Activated CD8-positive, alpha-beta memory T cell treated with anti-CD3 and anti-CD28 coated beads, Interleukin-2, amount 50 U/mL, for 4 hours (primary cell): Measurements from ENCODE around the gene RAB26.

Source experiments
- DNase-seq: peaks from one replicate; pipeline ENCODE4 v3.0.0-alpha.2; 2020

Gene RAB26

DNA sequence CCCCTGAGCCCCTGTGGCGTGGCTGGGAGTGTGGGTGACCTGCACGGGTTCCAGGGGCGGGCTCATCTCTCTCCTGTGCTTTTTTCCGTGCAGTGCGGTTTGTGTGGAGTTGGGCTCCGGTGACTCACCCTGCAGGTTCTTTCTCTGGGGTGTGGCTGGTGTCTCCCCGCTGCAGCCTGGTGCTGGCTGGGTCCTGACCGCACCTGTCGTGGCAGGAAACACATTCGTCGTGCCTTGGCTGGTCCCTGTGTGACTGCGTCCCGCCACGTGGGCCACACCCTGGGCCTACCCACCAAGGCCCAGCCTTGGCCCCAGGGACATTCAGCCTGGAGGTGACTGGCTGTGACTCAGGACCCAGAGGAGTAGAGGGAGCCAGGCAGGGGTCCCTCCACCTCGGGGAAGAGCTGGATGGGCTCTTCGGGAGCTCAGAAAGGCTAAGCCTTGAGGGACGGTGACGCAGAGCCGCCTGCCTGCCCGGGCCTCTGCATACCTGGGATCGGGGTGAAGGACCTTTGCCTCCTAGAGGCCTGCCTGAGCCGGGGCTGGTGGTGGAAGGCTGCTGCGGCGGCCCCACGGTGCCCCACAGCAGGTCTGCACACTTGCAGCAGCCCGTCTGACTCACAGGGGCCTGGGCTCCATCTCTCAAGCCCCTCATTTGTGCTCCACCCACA is 14.9 kb downstream of the RAB26 start:
- no peak for DNase-seq

- no peak for DNase-seq
Observed at GRCh38 chr16:2165861-2166260, 17.4 kb downstream of the RAB26 start.

- no peak for DNase-seq
Observed at GRCh38 chr16:2166263-2167067, 18.0 kb downstream of the RAB26 start.

GRCh38 chr16:2167068-2167638 is 18.7 kb downstream of the RAB26 start:
- DNase-seq: no peak

- DNase-seq: no peak
Observed at GRCh38 chr16:2170080-2170479, 21.7 kb downstream of the RAB26 start.

GRCh38 chr16:2170587-2171435 is 22.4 kb downstream of the RAB26 start:
- DNase-seq: no peak

DNA sequence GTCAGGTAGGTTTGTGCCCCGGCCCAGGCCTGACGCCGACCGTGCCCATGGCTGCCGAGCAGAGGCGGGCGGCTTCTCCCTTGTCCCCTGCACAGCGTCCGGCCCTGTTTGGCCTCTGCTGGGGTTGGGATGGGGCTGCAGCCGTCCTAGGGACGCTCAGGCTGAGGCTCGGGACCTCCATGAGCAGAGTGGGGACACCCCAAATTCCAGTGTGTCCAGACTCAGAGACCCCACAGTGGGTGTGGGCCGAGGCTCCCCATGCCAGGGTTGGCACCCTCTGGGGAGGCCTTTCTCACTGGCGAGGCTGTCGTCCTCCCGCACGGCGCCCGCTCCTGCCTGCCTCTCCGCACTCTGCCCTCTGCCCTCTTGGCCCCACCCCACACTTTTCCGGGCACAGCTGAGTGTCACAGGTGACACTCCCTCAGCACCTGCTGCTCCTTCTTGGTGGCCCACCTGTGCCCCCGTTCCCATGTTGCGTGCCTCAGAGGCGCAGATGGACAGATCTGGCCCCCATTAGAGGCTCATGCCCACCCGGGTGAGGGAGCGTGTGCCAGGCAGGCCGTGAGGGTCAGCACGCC is 23.3 kb downstream of the RAB26 start:
- no peak for DNase-seq

- no peak for DNase-seq
Observed at GRCh38 chr16:2172688-2173335, 24.4 kb downstream of the RAB26 start.

DNA sequence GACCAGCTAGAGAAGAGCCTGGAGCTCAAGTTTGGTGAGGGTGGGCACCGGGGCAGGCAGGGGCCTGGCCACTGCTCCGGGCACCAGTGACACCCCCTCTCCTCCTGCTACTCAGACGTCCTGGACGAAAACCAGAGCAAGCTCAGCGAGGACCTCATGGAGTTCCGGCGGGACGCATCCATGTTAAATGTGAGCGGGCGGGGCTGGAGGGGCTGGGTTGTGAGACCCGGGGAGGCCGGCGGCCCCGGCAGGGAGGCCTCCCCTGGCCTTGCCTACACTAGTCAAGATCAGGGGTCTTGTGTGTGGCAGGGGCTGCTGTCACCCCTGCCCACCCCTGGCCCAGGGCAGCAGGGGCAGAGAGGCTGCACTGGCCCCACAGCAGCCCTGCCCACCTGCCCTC is 24.9 kb downstream of the RAB26 start:
- no peak for DNase-seq

- no peak for DNase-seq
Observed at GRCh38 chr16:2173916-2174315, 25.5 kb downstream of the RAB26 start.

GRCh38 chr16:2174396-2175131 is 26.1 kb downstream of the RAB26 start:
- no peak for DNase-seq

DNA sequence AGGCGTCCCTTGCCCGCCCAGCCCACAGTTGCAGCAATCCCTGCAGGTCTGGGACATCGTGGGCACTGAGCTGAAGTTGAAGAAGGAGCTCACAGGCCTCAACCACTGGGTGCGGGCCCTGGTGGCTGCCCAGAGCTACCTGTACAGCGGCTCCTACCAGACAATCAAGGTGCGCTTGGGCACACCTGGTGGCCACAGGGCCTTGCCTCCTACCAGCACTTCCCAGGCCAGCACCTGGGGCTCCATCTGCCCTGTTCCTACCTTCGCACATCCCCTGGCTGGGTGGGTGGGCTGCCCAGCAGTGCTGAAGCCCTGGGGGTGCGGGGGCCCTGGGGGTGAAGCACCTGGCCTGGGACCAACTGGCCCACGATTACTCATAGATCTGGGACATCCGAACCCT is 27.0 kb downstream of the RAB26 start:
- no peak for DNase-seq

DNA sequence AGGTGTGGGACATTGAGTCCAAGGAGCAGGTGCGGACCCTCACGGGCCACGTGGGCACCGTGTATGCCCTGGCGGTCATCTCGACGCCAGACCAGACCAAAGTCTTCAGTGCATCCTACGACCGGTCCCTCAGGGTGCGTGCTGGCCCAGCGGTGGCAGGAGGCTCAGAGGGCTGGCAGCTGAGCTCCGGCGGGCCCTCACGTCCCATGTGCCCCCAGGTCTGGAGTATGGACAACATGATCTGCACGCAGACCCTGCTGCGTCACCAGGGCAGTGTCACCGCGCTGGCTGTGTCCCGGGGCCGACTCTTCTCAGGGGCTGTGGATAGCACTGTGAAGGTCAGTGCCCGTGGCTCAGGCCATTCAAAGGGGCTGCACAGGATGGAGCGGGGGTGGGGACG is 27.6 kb downstream of the RAB26 start:
- DNase-seq: no peak

DNA sequence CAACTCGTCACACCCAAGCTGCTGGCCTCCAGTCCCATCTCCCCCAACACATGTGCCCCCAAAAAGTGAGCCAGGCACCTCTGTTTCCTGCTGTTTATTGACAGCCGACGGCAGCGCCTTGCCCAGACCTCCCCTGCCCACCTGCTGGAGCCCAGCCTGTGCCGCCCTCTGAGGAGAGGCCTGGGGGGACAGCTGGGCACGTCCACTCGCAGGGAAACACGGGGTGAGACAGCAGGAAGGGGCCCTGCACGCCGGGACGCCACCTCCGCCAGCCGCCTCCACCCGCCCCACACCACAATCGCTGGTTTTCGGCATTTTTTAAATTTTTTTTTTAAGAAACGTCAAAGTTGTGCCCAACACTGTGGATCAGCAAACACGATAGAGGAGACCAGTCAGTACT is 28.7 kb downstream of the RAB26 start:
- no peak for DNase-seq

- no peak for DNase-seq
Observed at GRCh38 chr16:2177561-2177960, 29.1 kb downstream of the RAB26 start.

- no peak for DNase-seq
Observed at GRCh38 chr16:2178321-2179106, 30.1 kb downstream of the RAB26 start.

DNA sequence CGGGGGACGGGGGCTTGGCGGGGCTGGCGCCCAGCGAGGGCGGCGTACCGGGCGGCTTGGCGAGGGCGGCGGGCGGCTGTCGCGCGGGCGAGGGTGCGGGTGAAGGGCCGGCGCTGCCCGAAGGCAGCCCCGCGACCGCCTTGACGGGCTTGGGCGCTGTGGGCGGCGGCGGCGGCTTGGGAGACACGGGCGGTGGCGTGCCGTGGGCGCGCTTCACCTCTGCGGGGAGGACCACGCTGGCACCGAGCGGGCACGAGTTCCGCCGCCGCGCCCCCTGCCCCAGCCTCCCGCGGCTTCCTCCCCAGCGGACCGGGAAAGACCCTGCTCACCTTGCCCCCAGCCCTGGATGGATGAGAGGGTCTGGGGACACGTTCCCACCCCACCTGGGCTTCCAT is 30.7 kb downstream of the RAB26 start:
- DNase-seq: no peak

DNA sequence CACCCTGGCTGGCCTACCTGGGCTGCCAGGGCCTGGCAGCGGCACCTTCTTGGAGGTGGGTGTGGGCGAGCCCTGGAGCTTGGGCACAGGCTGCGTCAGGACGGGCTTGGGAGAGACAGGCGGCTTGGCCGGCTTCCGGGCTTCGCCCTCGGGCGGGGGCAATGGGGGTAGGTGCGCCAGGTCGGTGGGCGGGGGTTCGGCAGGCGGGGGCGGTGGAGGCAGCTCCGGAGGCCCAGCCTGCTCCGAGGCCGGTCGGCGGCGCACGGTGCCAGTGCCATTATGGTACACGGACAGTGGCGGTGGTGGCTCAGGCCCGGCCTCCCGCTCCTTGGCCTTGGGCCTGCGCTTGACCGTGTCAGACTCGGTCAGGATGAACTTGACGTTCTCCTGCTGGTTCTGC is 31.2 kb downstream of the RAB26 start:
- DNase-seq: no peak

DNA sequence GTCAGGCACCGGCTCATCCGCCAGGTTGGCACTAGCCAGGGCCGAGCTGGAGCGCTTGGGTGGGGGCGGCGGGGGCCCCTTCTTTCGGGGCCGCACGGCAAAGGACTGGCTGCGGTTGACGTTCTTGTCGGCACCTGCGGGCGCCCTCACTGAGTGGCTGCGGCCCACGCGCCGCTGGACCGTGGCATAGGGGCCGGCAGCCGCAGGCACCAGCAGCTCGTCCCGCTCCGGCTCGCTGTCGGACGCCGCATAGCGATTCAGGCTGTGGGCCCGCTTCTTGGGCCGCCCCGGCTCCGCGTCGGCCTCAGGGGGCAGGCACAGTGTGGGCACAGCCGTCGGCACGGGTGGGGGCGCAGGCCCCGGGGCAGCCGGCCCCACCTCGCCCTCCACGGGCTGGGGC is 32.0 kb downstream of the RAB26 start:
- DNase-seq: no peak

DNA sequence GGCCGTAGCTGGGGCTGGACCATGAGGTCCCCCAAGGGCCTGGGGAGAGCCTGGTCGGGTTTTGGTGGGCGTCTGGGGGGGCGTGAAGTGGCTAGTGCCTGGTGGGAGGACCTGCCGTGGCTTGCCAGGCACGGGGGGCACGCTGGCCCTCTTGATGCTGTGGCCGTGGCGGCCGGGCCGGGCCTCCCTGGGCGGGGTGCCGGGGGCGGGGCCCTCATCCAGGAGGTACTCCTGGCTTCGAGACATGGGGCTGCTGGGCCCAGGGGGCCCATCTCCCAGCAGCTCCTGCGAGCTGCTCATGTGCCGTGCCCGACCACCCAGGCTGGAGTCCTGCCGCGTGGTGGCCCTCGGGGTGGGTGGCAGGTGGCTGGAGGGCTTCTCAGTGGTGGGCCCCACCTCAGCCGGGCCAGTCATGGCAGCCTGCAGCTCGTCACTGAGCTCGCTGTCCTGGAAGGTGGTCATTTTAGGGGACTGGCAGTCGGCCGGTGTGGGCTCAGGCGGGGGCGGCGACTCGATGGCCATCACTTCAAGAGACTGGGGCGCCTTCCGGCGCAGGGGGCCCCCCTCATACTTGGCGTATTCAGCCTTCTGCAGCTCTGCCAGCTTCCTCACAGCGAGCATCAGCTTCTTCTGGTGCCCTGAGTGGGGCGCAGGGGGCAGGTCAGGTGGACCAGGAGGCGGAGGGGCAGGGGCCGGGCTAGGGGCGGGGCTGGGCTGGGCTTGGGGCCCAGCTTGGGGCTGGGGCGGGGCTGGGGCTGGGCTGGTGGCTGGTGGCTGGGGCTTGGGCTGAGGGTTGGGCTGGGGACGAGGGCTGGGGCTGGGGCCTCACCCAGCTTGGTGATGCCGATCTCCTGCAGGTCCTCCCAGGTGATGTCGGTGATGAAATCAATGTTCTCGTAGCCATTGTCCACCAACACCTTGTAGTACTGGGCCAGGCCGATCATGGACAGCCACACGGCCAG is 32.8 kb downstream of the RAB26 start:
- DNase-seq: no peak
